OCI-LY7 (cell line): ENCODE data around the gene FAM111B.

Source experiments
- CTCF ChIP-seq: fragments of 200-600 bp; sonication (generic); conservative IDR thresholded peaks from 2 replicates; pipeline ENCODE4 v1.5.1; 2014; ENCODE audit warnings: mild to moderate bottlenecking, antibody characterized with exemption, low read length, moderate library complexity, mixed read lengths
- EZH2phosphoT487 ChIP-seq: fragments of 200-600 bp; sonication (generic); IDR thresholded peaks from 2 replicates; pipeline ENCODE4 v1.6.1; 2018; ENCODE audit warnings: low read depth, borderline replicate concordance, mild to moderate bottlenecking, mixed run types, antibody characterized with exemption, low read length, moderate library complexity, mixed read lengths

GRCh38 chr11:59079086-59079485 lies 28.0 kb upstream of the FAM111B start:
- TF ChIP-seq CTCF (no peak), EZH2phosphoT487 (no peak)
